ES-I3 (cell line): ENCODE results near the gene SSBP3.

ENCODE experiments used
- H3K36me3 ChIP-seq: 2 replicates; pipeline ENCODE4 v1.6.1; 2013; ENCODE audit warnings: mild to moderate bottlenecking, low read length, control low read depth, moderate library complexity; ENCODE audit not compliant: insufficient read depth
- H3K4me1 ChIP-seq: 2 replicates; pipeline ENCODE4 v1.6.1; 2013; ENCODE audit warnings: mild to moderate bottlenecking, control low read depth, low read length; ENCODE audit not compliant: insufficient read depth
- H3K9ac ChIP-seq: 2 replicates; pipeline ENCODE4 v1.6.1; 2013; ENCODE audit warnings: low read depth, mild to moderate bottlenecking, low read length, moderate library complexity
- H3K9me3 ChIP-seq: 2 replicates; pipeline ENCODE4 v1.6.1; 2013; ENCODE audit warnings: mild to moderate bottlenecking, low read length, moderate library complexity; ENCODE audit not compliant: control insufficient read depth, insufficient read depth

The SSBP3 gene

GRCh38 chr1:54335755-54336108, 70.5 kb downstream of the SSBP3 start:
- Histone ChIP-seq H3K36me3 (no peaks in the 10 kb centered on the region; the same call in 1 of the 2 replicates), H3K4me1 (peaks cover 31% of the 10 kb centered on the region)

GRCh38 chr1:54335011-54335754, 71.0 kb downstream of the SSBP3 start:
- H3K4me1 ChIP-seq: peaks cover 35% of the 10 kb centered on the region
- H3K9me3 ChIP-seq: no peaks in the 10 kb centered on the region
- no peaks in the 10 kb centered on the region; the same call in 1 of the 2 replicates for H3K36me3 ChIP-seq
- H3K9ac ChIP-seq: no peak overlapping the region

More at GRCh38 chr1:54335755-54336108, 70.5 kb downstream of the SSBP3 start:
- Histone ChIP-seq H3K9me3 (no peaks in the 10 kb centered on the region), H3K9ac (no peak overlapping the region)

- Histone ChIP-seq H3K4me1 (peaks cover 57% of the 10 kb centered on the region), H3K9ac (no peak overlapping the region), H3K36me3 (no peaks in the 10 kb centered on the region; the same call in 1 of the 2 replicates), H3K9me3 (no peaks in the 10 kb centered on the region)
Measured at GRCh38 chr1:54332781-54333585, 73.2 kb downstream of the SSBP3 start.

GRCh38 chr1:54331843-54332463, 74.2 kb downstream of the SSBP3 start:
- H3K36me3 ChIP-seq: no peaks in the 10 kb centered on the region; the same call in 1 of the 2 replicates
- H3K4me1 ChIP-seq: peaks cover 68% of the 10 kb centered on the region
- no peak overlapping the region for H3K9ac ChIP-seq
- no peaks in the 10 kb centered on the region for H3K9me3 ChIP-seq

GRCh38 chr1:54331091-54331772, 75.0 kb downstream of the SSBP3 start:
- Histone ChIP-seq H3K9me3 (no peaks in the 10 kb centered on the region), H3K4me1 (peaks cover 70% of the 10 kb centered on the region), H3K9ac (no peak overlapping the region), H3K36me3 (no peaks in the 10 kb centered on the region; the same call in 1 of the 2 replicates)

- Histone ChIP-seq H3K4me1 (peaks cover 78% of the 10 kb centered on the region), H3K9me3 (no peaks in the 10 kb centered on the region), H3K9ac (no peak overlapping the region), H3K36me3 (no peaks in the 10 kb centered on the region; the same call in 1 of the 2 replicates)
Measured at GRCh38 chr1:54329312-54330003, 76.7 kb downstream of the SSBP3 start.

GRCh38 chr1:54328066-54328636, 78.0 kb downstream of the SSBP3 start:
- Histone ChIP-seq H3K9ac (no peak overlapping the region), H3K36me3 (no peaks in the 10 kb centered on the region), H3K9me3 (no peaks in the 10 kb centered on the region), H3K4me1 (peaks cover 88% of the 10 kb centered on the region)

GRCh38 chr1:54327386-54328065, 78.7 kb downstream of the SSBP3 start:
- H3K36me3 ChIP-seq: no peaks in the 10 kb centered on the region
- no peaks in the 10 kb centered on the region for H3K9me3 ChIP-seq
- H3K4me1 ChIP-seq: peaks cover 88% of the 10 kb centered on the region
- no peak overlapping the region for H3K9ac ChIP-seq

- H3K9ac ChIP-seq: no peak overlapping the region
- no peaks in the 10 kb centered on the region for H3K9me3 ChIP-seq
- no peaks in the 10 kb centered on the region for H3K36me3 ChIP-seq
- peaks cover 80% of the 10 kb centered on the region for H3K4me1 ChIP-seq
Measured at GRCh38 chr1:54326543-54327385, 79.4 kb downstream of the SSBP3 start.

- Histone ChIP-seq H3K9ac (no peak overlapping the region), H3K9me3 (no peaks in the 10 kb centered on the region), H3K4me1 (peaks cover 72% of the 10 kb centered on the region), H3K36me3 (no peaks in the 10 kb centered on the region)
Measured at GRCh38 chr1:54325703-54326461, 80.3 kb downstream of the SSBP3 start.

GRCh38 chr1:54325284-54325683, 80.9 kb downstream of the SSBP3 start:
- Histone ChIP-seq H3K9ac (no peak overlapping the region), H3K36me3 (no peaks in the 10 kb centered on the region), H3K9me3 (no peaks in the 10 kb centered on the region), H3K4me1 (peaks cover 67% of the 10 kb centered on the region)
